ENCODE measurements around the gene TOMT.
"Not testable (repeated sequence)": the region's sequence is repeated elsewhere in the genome, so short reads cannot be mapped to it uniquely, and the experiment has no call there.

TOMT gene

GRCh38 chr11:72127923-72128322 is 22.2 kb downstream of the TOMT start:
- no peak for DNase-seq (ENCODE audit: low spot score)

GRCh38 chr11:72129381-72129780 is 23.7 kb downstream of the TOMT start:
- no peak for DNase-seq (ENCODE audit: low spot score)

GRCh38 chr11:72132646-72133045 is 26.9 kb downstream of the TOMT start:
- no peak for DNase-seq (ENCODE audit: low spot score)

GRCh38 chr11:72135473-72135872 is 29.7 kb downstream of the TOMT start, which contains the start of gene FOLR3:
TSS of gene FOLR3 (plus strand) at chr11:72135725. CDS start at chr11:72135953, 228 bp downstream.
- DNase-seq (ENCODE audit: low spot score), result not testable (repeated sequence)

- DNase-seq (ENCODE audit: low spot score), result no peak
Measured at GRCh38 chr11:72135891-72136683, 30.4 kb downstream of the TOMT start.

GRCh38 chr11:72136684-72137262 is 31.0 kb downstream of the TOMT start:
- DNase-seq (ENCODE audit: low spot score), result no peak

- DNase-seq (ENCODE audit: low spot score), result no peak
Measured at GRCh38 chr11:72138821-72139390, 33.2 kb downstream of the TOMT start.

- no peak for DNase-seq (ENCODE audit: low spot score)
Measured at GRCh38 chr11:72139500-72139899, 33.8 kb downstream of the TOMT start.

- DNase-seq (ENCODE audit: low spot score), result no peak
Measured at GRCh38 chr11:72140661-72141060, 34.9 kb downstream of the TOMT start.

GRCh38 chr11:72141066-72141465 is 35.3 kb downstream of the TOMT start:
- DNase-seq (ENCODE audit: low spot score), result no peak

GRCh38 chr11:72142086-72142485 is 36.4 kb downstream of the TOMT start:
- DNase-seq (ENCODE audit: low spot score), result not testable (repeated sequence)

GRCh38 chr11:72142543-72142942 is 36.8 kb downstream of the TOMT start:
- DNase-seq (ENCODE audit: low spot score), result not testable (repeated sequence)

- no peak for DNase-seq (ENCODE audit: low spot score)
Measured at GRCh38 chr11:72144807-72145565, 39.3 kb downstream of the TOMT start.

- no peak for DNase-seq (ENCODE audit: low spot score)
Measured at GRCh38 chr11:72146625-72147024, 40.9 kb downstream of the TOMT start.

- DNase-seq (ENCODE audit: low spot score), result no peak
Measured at GRCh38 chr11:72150882-72151281, 45.2 kb downstream of the TOMT start.

- DNase-seq (ENCODE audit: low spot score), result not testable (repeated sequence)
Measured at GRCh38 chr11:72153874-72154273, 48.1 kb downstream of the TOMT start.

- no peak for DNase-seq (ENCODE audit: low spot score)
Measured at GRCh38 chr11:72154816-72155215, 49.1 kb downstream of the TOMT start.

GRCh38 chr11:72155751-72156150 is 50.0 kb downstream of the TOMT start:
- DNase-seq (ENCODE audit: low spot score), result no peak

- DNase-seq (ENCODE audit: low spot score), result no peak
Measured at GRCh38 chr11:72157131-72157530, 51.4 kb downstream of the TOMT start.
